IMR-90 (cell line): Measurements from ENCODE around the gene LRRC42. TPM values are rescaled to one million over a fixed set of nuclear protein-coding genes. Genes with fewer than 3 reads are reported as not detected.

Source experiments
- CHD1 ChIP-seq: IDR thresholded peaks from 2 replicates; pipeline ENCODE4 v1.6.1; 2012; ENCODE audit warnings: low read depth, low read length, improper control_type of control experiment
- NFE2L2 ChIP-seq: fragments of 150-350 bp; IDR thresholded peaks from 2 replicates; pipeline ENCODE4 v1.6.1; 2016; ENCODE audit warnings: low read depth, mild to moderate bottlenecking, low read length
- POLR2A ChIP-seq: IDR thresholded peaks from 2 replicates; pipeline ENCODE4 v1.6.1; 2012; ENCODE audit warnings: mild to moderate bottlenecking, low read depth, low read length
- USF2 ChIP-seq: fragments of 150-350 bp; IDR thresholded peaks from 2 replicates; pipeline ENCODE4 v1.6.1; 2017; ENCODE audit warnings: mild to moderate bottlenecking, antibody characterized with exemption, low read length, low read depth
- polyA plus RNA-seq, 3 experiments: library from polyadenylated mRNA; depleted of rRNA; stranded (reverse); fragments of >200 nt; gene quantifications; 2 replicates each; pipeline ENCODE4 v1.2.3, GENCODE V29; 2012; ENCODE audit warnings: low replicate concordance in 1 of 3
- total RNA-seq: library from RNA; depleted of rRNA; stranded (reverse); fragments of >200 nt; gene quantifications from 2 replicates; pipeline ENCODE4 v1.2.3, GENCODE V29; 2012
- TF ChIP-seq, protein P1 (sequence below): conservative IDR thresholded peaks from 2 replicates; pipeline ENCODE4 v1.5.1; 2012; ENCODE audit warnings: mild to moderate bottlenecking, low read depth, low read length, improper control_type of control experiment

LRRC42 gene
- total and polyA plus RNA-seq, 2 of the 4 experiments (the other 2 are of a cell fraction) = 39.9 to 47.5 TPM

- TF ChIP-seq NFE2L2 (no peak), POLR2A (peak; percentile 60), CHD1 (no peak), USF2 (no peak)
- TF ChIP-seq, protein P1, sequence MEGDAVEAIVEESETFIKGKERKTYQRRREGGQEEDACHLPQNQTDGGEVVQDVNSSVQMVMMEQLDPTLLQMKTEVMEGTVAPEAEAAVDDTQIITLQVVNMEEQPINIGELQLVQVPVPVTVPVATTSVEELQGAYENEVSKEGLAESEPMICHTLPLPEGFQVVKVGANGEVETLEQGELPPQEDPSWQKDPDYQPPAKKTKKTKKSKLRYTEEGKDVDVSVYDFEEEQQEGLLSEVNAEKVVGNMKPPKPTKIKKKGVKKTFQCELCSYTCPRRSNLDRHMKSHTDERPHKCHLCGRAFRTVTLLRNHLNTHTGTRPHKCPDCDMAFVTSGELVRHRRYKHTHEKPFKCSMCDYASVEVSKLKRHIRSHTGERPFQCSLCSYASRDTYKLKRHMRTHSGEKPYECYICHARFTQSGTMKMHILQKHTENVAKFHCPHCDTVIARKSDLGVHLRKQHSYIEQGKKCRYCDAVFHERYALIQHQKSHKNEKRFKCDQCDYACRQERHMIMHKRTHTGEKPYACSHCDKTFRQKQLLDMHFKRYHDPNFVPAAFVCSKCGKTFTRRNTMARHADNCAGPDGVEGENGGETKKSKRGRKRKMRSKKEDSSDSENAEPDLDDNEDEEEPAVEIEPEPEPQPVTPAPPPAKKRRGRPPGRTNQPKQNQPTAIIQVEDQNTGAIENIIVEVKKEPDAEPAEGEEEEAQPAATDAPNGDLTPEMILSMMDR = peak; percentile 28
Observed at GRCh38 chr1:53946252-53947171, at the start of gene LRRC42 (continued).
